HG03442 (cell line): ENCODE measurements around the gene MT1E.

Experiments used
- ATAC-seq: cut with Tn5 transposase; IDR thresholded peaks from one replicate; pipeline ENCODE4 v1.9.1; 2021; ENCODE audit warnings: mild to moderate bottlenecking, moderate library complexity; ENCODE audit not compliant: unreplicated experiment

MT1E gene

GRCh38 chr16:56623637-56624036, 1.9 kb upstream of the MT1E start:
- ATAC-seq: no peak

GRCh38 chr16:56625943-56626654, 518 bp downstream of the MT1E start:
- ATAC-seq: no peak

GRCh38 chr16:56626685-56627084, 1.1 kb downstream of the MT1E start:
- no peak for ATAC-seq

- ATAC-seq: no peak
These were observed 3.1 kb downstream of the MT1E start for GRCh38 chr16:56628486-56629350.

- no peak for ATAC-seq
These were observed 4.0 kb downstream of the MT1E start for GRCh38 chr16:56629531-56629930.

- ATAC-seq: peak; percentile 89
These were observed 4.6 kb downstream of the MT1E start for GRCh38 chr16:56630134-56630533.

- no peak for ATAC-seq
These were observed 5.6 kb downstream of the MT1E start for GRCh38 chr16:56631197-56631596.

- no peak for ATAC-seq
These were observed 6.2 kb downstream of the MT1E start for GRCh38 chr16:56631832-56632155.

GRCh38 chr16:56632156-56632847, 6.7 kb downstream of the MT1E start, which contains the start of gene MT1M:
MT1M (plus strand) TSS chr16:56632659; CDS start chr16:56632732, 73 bp downstream.
- ATAC-seq: no peak

GRCh38 chr16:56632848-56633365, 7.3 kb downstream of the MT1E start:
- no peak for ATAC-seq

GRCh38 chr16:56633535-56633934, 8.0 kb downstream of the MT1E start:
- no peak for ATAC-seq

GRCh38 chr16:56634715-56635440, 9.3 kb downstream of the MT1E start:
- no peak for ATAC-seq

GRCh38 chr16:56635441-56635967, 9.9 kb downstream of the MT1E start:
- no peak for ATAC-seq

GRCh38 chr16:56636616-56637413, 11.2 kb downstream of the MT1E start:
- ATAC-seq: no peak

GRCh38 chr16:56637814-56638750, 12.5 kb downstream of the MT1E start, which contains the start of gene MT1A:
MT1A (plus strand) TSS chr16:56638666; CDS start chr16:56638739, 73 bp downstream.
- ATAC-seq: no peak

- no peak for ATAC-seq
These were observed 13.5 kb downstream of the MT1E start for GRCh38 chr16:56639045-56639444.

GRCh38 chr16:56640076-56640475, 14.5 kb downstream of the MT1E start:
- no peak for ATAC-seq

GRCh38 chr16:56641166-56641565, 15.6 kb downstream of the MT1E start:
- no peak for ATAC-seq
